ENCODE results near the gene EXOC6B. TPM values are rescaled to one million over a fixed set of nuclear protein-coding genes. Genes with fewer than 3 reads are reported as not detected.

Gene EXOC6B
- total RNA-seq, 4 donors from 2014 or later = 22.6 to 47.3 (median 32.5) TPM

- Histone ChIP-seq H3K4me3 (replicated peaks in 1 of 3) (no peak overlapping the region), H3K36me3 (no peaks in the 10 kb centered on the region), H3K27me3 (no peaks in the 10 kb centered on the region), H3K9me3 (no peaks in the 10 kb centered on the region), H3K4me1 (no peaks in the 10 kb centered on the region), H3K27ac (no peak overlapping the region)
- peak; percentile 16 to 74 (median 36) for TF ChIP-seq CTCF (IDR thresholded peaks at IDR 0.05)
- TF ChIP-seq POLR2A (IDR thresholded peaks at IDR 0.05) = no peak
- 66 to 76% methylated on average over 8 of the region's 8 CpGs for WGBS, 2 donors
- peak; percentile 19 to 37 for DNase-seq
- intact Hi-C loops (cut with DNase I) = no loop called here
These were observed 500.0 kb downstream of the EXOC6B start for GRCh38 chr2:72325592-72326422.

DNA sequence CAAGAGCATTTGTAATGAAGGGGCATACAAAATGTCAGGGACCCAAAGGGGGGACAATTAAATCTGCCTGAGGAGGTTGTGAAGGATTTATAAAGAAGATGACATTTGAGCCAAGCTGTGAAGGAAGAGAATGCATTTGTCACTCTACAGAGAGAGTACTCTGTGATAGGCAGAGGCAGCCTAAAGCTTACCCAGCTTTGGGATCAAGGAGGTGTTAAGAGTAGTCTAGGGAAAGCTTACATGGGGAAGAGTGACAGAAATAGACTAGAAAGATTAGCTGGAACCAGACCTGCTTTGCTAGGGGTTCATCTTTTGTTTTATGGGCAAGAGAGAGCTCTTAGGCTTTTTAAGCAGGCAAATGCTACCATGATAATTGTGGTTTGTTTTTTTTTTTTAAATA lies 509.1 kb downstream of the EXOC6B start:
- no peaks in the 10 kb centered on the region for H3K27me3 ChIP-seq
- H3K36me3 ChIP-seq = no peaks in the 10 kb centered on the region
- no peak overlapping the region for H3K4me3 ChIP-seq (replicated peaks in 1 of 3)
- H3K4me1 ChIP-seq = no peaks in the 10 kb centered on the region
- no peak for DNase-seq
- TF ChIP-seq POLR2A (IDR thresholded peaks at IDR 0.05) (no peak), CTCF (IDR thresholded peaks at IDR 0.05) (no peak)
- no peak overlapping the region for H3K27ac ChIP-seq
- intact Hi-C loops (cut with DNase I) = no loop called here
- no peaks in the 10 kb centered on the region for H3K9me3 ChIP-seq

GRCh38 chr2:72300147-72300684 lies 525.6 kb downstream of the EXOC6B start:
- no peaks in the 10 kb centered on the region for H3K9me3 ChIP-seq
- TF ChIP-seq POLR2A (IDR thresholded peaks at IDR 0.05) (no peak), CTCF (IDR thresholded peaks at IDR 0.05) (no peak)
- intact Hi-C loops (cut with DNase I) = no loop called here
- H3K4me1 ChIP-seq = no peaks in the 10 kb centered on the region
- no peaks in the 10 kb centered on the region for H3K36me3 ChIP-seq
- DNase-seq = no peak
- WGBS, 2 donors = 93% methylated on average over 7 to 9 of the region's 9 CpGs
- H3K4me3 ChIP-seq (replicated peaks in 1 of 3) = no peak overlapping the region
- no peak overlapping the region for H3K27ac ChIP-seq
- no peaks in the 10 kb centered on the region for H3K27me3 ChIP-seq

DNA sequence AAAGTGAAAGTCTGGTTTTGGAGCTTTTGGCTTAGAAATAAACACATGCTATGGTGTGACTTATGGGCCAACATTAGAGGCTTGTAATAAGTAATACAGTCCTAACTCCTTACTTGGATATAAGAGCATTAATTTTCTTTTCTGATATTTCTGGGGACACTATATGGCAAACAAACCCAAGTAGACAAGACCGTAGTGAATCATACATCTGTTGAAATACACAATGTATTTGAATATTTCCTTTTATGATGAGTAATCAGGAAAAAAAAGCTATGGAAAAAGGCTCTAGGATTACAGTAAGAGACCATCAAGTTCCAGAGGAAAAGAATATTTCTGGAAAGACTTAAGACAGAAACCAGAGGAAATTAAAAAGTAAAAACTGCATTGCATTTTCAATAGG lies 532.2 kb downstream of the EXOC6B start:
- Histone ChIP-seq H3K9me3 (no peaks in the 10 kb centered on the region), H3K27ac (no peak overlapping the region), H3K4me3 (replicated peaks in 1 of 3) (no peak overlapping the region), H3K4me1 (no peaks in the 10 kb centered on the region), H3K36me3 (no peaks in the 10 kb centered on the region), H3K27me3 (no peaks in the 10 kb centered on the region)
- WGBS, 2 donors = 84 to 87% methylated on average over 1 of the region's 1 CpG
- TF ChIP-seq CTCF (IDR thresholded peaks at IDR 0.05) (no peak), POLR2A (IDR thresholded peaks at IDR 0.05) (no peak)
- DNase-seq = no peak
- intact Hi-C loops (cut with DNase I) = no loop called here

GRCh38 chr2:72292433-72292832 lies 533.4 kb downstream of the EXOC6B start:
- H3K4me3 ChIP-seq (replicated peaks in 1 of 3) = no peak overlapping the region
- H3K27me3 ChIP-seq = no peaks in the 10 kb centered on the region
- no peak for TF ChIP-seq CTCF (IDR thresholded peaks at IDR 0.05)
- no peak for TF ChIP-seq POLR2A (IDR thresholded peaks at IDR 0.05)
- intact Hi-C loops (cut with DNase I) = no loop called here
- WGBS, 2 donors = 96 to 98% methylated on average over 1 of the region's 1 CpG
- no peak for DNase-seq
- H3K36me3 ChIP-seq = no peaks in the 10 kb centered on the region
- H3K4me1 ChIP-seq = no peaks in the 10 kb centered on the region
- no peak overlapping the region for H3K27ac ChIP-seq
- no peaks in the 10 kb centered on the region for H3K9me3 ChIP-seq
